ENCODE results near the gene GPR87. TPM values are rescaled to one million over a fixed set of nuclear protein-coding genes. Genes with fewer than 3 reads are reported as not detected.

The GPR87 gene
- total RNA-seq: not detected in 2 replicates
- long read RNA-seq: 0 reads

DNA sequence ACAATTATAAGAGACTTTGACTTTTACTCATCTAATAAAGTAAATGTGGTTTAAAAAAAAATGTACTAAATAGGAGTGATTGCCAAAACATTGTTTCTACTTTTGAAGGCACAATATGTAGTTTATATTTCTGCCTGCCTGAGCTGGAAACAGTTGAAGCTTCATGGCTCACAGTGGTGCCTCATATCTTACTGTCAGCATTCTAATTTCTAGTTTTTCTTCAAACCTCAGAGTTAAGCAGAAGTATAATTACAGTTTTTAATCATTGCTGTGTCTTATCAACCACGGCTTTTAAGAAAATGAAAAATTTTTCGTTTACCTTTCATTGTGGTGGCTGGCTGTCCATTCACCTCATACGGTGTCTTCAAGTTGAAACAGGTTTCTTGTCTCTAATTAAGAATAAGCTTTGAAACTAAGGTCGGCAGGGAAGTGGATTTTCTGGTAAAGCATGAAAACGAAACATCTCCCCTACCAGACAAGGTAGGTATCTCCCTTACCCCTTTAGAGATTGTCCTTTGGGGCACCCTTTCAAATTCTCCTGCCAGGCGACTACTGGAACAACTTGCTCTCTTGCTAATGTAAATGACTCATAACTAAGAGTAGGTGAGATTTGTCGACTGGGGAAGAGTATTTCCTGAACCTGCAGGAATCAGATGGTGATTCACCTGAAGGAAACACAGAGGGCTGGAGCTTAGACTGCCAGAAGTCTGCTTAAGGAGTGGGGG is at the start of gene GPR87:
Gene GPR87 (minus strand): TSS at position 554 of the 725 bp plus-strand sequence. CDS start 16,720 bp downstream, outside the sequence.
- no peak within 1 kb of the TSS for H3K4me3 Mint-ChIP-seq
- no peaks in the 10 kb centered on the region for H3K36me3 Mint-ChIP-seq (ENCODE audit: low read depth)
- TF ChIP-seq CTCF (conservative IDR thresholded peaks at IDR 0.05): no peak
- no peak for DNase-seq (ENCODE audit: low read depth, low spot score)
- peaks cover 3% of the 10 kb centered on the region for H3K9me3 Mint-ChIP-seq
- no peak within 1 kb of the TSS for H3K27ac Mint-ChIP-seq (ENCODE audit: unreplicated experiment)
- no peaks in the 10 kb centered on the region for H3K4me1 Mint-ChIP-seq
- H3K27me3 Mint-ChIP-seq (ENCODE audit: low read depth): no peaks in the 10 kb centered on the region

GRCh38 chr3:151362751-151363174 is 46.1 kb upstream of the GPR87 start:
- Mint-ChIP-seq H3K36me3 (ENCODE audit: low read depth) (peaks cover 8% of the 10 kb centered on the region), H3K4me3 (no peak overlapping the region), H3K4me1 (peaks cover 3% of the 10 kb centered on the region), H3K27ac (ENCODE audit: unreplicated experiment) (no peak overlapping the region), H3K9me3 (no peaks in the 10 kb centered on the region), H3K27me3 (ENCODE audit: low read depth) (no peaks in the 10 kb centered on the region)
- no peak for DNase-seq (ENCODE audit: low read depth, low spot score)
- TF ChIP-seq CTCF (conservative IDR thresholded peaks at IDR 0.05): no peak

- H3K9me3 Mint-ChIP-seq: no peaks in the 10 kb centered on the region
- peaks cover 4% of the 10 kb centered on the region for H3K36me3 Mint-ChIP-seq (ENCODE audit: low read depth)
- H3K4me1 Mint-ChIP-seq: peaks cover 10% of the 10 kb centered on the region
- no peak overlapping the region for H3K4me3 Mint-ChIP-seq
- DNase-seq (ENCODE audit: low read depth, low spot score): no peak
- no peaks in the 10 kb centered on the region for H3K27me3 Mint-ChIP-seq (ENCODE audit: low read depth)
- no peak for TF ChIP-seq CTCF (conservative IDR thresholded peaks at IDR 0.05)
- peak overlapping the region; percentile 54 for H3K27ac Mint-ChIP-seq (ENCODE audit: unreplicated experiment)
These were observed 40.8 kb upstream of the GPR87 start for GRCh38 chr3:151357463-151357850.

DNA sequence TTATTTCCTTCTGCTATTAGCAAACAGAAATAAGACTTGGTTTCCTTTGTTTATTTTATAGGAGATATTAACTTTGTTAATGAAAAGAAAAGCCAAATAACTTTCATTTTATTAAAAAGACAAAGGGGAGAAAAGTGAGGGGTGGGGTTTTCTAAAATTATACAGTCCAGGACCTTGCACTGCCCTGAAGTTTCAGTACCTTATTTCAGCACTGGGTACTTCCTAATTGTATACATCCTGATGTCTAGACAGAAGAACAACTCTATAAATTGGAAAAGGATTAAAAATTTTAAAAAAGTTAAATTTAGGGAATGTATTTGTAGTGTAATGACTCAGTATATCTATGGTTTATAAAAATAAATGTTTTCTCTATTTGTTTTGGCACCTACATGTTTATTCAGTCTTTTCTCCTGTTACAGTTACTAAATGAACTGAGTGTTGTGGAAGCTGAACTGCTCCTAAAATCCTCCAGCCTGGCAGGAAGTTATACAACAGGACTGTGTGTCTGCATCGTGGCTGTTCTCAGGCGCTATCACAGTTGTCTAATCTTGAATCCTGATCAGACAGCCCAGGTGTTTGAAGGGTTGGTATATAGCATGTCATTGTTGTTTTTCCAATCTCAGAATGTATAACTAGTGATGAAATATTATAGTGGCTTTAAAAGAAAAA is 40.3 kb upstream of the GPR87 start:
- no peak overlapping the region for H3K4me3 Mint-ChIP-seq
- H3K27ac Mint-ChIP-seq (ENCODE audit: unreplicated experiment): peak overlapping the region; percentile 54
- no peaks in the 10 kb centered on the region for H3K27me3 Mint-ChIP-seq (ENCODE audit: low read depth)

DNA sequence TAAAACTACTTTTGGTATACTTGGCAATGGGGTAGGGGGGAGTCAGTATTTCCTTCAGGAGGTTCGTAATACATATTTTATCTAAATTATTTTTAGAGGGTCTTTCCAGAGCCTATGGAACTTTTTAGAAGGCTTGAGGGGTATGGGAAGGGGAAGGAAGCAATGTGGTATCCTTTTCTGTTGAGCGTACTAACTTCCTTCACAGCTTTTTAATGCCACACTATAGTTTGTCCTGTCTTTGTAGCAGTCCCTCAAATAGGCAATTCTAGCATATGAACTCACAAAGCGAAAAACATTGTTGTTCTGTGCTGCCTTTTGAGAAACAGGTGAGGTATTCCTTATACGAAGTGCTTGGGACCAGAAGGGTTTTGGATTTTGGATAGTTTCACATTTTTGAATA is 35.0 kb upstream of the GPR87 start:
- Mint-ChIP-seq H3K4me1 (peaks cover 4% of the 10 kb centered on the region), H3K27me3 (ENCODE audit: low read depth) (no peaks in the 10 kb centered on the region), H3K36me3 (ENCODE audit: low read depth) (no peaks in the 10 kb centered on the region), H3K27ac (ENCODE audit: unreplicated experiment) (no peak overlapping the region), H3K4me3 (no peak overlapping the region), H3K9me3 (no peaks in the 10 kb centered on the region)
- no peak for TF ChIP-seq CTCF (conservative IDR thresholded peaks at IDR 0.05)
- no peak for DNase-seq (ENCODE audit: low read depth, low spot score)

More for the DNA sequence above, 40.3 kb upstream of the GPR87 start:
- Mint-ChIP-seq H3K9me3 (no peaks in the 10 kb centered on the region), H3K36me3 (ENCODE audit: low read depth) (peaks cover 2% of the 10 kb centered on the region), H3K4me1 (peaks cover 10% of the 10 kb centered on the region)
- no peak for TF ChIP-seq CTCF (conservative IDR thresholded peaks at IDR 0.05)
- no peak for DNase-seq (ENCODE audit: low read depth, low spot score)
